ENCODE data around the gene CLCN7.

CLCN7 gene

DNA sequence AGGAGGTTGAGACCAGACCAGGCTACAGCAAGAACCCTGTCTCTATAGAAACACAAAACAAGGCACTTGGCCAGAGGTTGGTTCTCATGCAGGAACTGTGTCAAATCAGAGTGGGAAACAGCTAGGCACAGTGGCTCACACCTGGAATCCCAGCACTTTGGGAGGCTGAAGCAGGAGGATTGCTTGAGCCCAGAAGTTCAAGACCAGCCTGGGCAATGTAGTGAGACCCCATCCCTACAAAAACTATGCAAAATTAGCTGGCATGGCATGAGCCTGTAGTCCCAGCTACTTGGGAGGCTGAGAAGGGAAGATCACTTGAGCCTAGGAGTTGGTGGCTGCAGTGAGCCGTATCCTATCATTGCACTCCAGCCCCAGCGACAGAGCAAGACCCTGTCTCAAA is 62.0 kb downstream of the CLCN7 start:
- no peak overlapping the region for H3K4me3 ChIP-seq (ENCODE audit: low read depth, low read length)

DNA sequence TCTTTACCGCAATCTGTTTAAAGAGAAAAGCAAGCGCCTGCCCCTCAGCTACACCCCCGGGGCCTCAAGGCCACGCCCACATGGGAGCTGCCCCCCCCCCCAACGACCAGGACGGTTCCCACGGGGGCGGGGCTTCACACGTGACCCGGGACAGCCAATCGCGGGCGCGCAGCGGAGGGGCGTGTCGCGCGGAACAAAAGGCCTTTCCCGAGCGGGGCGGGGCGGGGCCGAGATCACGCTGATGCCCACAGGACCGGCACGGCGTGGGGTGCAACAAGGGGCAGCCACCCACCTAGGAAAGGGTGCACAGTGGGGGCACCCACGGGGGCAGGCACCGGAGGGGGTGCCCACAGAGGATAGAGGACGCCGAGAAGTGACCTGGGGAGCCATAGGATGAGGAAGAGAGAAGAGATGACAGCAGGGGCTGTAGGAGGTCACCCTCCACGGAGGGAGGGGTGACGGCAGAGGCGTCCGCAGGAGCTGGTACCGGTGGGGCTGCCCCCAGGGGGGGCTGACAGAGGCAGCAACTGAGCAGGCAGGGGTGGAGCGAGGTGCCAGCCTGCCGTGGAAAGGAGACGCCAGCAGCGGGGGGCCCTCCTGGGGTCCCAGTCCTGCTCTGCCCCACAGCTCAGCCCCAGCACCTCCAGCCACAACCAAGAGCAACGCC is 66.5 kb downstream of the CLCN7 start:
- peak overlapping the region; percentile 66 for H3K4me3 ChIP-seq (ENCODE audit: low read depth, low read length)
- peak; percentile 89 for DNase-seq (ENCODE audit: low read depth)
- TF ChIP-seq, protein P1, sequence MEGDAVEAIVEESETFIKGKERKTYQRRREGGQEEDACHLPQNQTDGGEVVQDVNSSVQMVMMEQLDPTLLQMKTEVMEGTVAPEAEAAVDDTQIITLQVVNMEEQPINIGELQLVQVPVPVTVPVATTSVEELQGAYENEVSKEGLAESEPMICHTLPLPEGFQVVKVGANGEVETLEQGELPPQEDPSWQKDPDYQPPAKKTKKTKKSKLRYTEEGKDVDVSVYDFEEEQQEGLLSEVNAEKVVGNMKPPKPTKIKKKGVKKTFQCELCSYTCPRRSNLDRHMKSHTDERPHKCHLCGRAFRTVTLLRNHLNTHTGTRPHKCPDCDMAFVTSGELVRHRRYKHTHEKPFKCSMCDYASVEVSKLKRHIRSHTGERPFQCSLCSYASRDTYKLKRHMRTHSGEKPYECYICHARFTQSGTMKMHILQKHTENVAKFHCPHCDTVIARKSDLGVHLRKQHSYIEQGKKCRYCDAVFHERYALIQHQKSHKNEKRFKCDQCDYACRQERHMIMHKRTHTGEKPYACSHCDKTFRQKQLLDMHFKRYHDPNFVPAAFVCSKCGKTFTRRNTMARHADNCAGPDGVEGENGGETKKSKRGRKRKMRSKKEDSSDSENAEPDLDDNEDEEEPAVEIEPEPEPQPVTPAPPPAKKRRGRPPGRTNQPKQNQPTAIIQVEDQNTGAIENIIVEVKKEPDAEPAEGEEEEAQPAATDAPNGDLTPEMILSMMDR (conservative IDR thresholded peaks at IDR 0.05; ENCODE audit: low read depth, low read length): no peak

More for the DNA sequence above, 62.0 kb downstream of the CLCN7 start:
- DNase-seq (ENCODE audit: low read depth): no peak
- TF ChIP-seq, protein P1 (conservative IDR thresholded peaks at IDR 0.05; ENCODE audit: low read depth, low read length): no peak

DNA sequence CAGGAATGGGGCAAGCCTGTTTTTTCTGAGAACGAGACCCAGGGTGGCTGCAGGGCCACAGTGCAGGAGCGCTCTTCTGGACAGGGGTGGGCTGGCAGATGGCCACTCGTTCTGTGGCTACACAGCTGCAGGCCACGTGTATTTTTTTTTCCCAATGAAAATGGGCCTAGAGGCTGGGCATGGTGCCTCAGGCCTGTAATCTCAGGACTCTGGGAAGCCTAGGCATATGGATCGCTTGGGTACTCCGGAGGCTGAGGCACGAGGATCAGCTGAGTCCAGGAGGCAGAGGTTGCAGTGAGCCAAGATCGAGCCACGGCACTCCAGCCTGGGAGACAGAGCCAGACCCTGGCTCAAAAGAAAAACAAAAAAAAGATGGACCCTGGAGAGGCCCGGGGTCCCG is 67.1 kb downstream of the CLCN7 start:
- peak overlapping the region; percentile 32 for H3K4me3 ChIP-seq (ENCODE audit: low read depth, low read length)
- TF ChIP-seq, protein P1 (conservative IDR thresholded peaks at IDR 0.05; ENCODE audit: low read depth, low read length): no peak
- DNase-seq (ENCODE audit: low read depth): peak; percentile 15

DNA sequence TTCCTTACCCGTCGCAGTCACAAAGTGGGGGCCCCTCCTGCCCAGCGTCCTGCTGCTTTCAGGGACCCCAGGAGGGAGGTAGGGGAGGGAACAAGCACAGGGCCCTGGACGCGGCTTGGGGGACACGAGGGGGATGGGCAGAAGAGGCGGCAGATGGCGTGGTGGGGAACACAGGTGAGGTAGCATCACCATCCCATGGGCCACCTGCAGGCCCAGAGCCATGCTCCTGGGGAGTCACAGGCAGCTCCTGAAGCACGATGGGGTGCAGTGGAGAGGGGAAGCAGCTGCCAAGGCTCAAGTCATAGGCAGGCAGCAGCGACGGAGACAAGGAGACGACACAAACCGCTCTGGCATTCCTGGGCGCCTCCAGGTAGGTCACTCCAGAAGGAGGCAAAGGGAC is 71.1 kb downstream of the CLCN7 start:
- H3K4me3 ChIP-seq (ENCODE audit: low read depth, low read length): no peak overlapping the region
- DNase-seq (ENCODE audit: low read depth): no peak
- TF ChIP-seq, protein P1 (conservative IDR thresholded peaks at IDR 0.05; ENCODE audit: low read depth, low read length): no peak

DNA sequence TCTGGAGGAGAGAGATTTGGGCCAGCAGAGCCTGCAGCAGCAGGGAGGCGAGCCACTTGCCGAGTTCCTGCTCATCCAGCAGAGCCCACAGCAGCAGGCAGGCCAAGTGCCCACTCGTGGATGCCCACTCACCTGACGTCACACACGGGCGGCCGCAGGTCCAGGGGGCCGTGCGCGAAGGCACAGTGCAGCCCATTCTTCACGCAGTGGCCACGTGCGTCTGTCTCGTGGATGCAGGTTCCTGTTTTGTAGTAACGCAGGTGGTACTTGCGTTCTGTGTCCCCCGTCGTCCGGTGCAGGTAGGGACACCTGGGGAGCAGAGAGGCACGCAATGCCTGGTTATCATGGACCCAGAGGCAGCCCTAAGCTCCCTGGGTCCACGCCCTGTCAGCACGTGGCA is 71.8 kb downstream of the CLCN7 start:
- no peak for DNase-seq (ENCODE audit: low read depth)
- TF ChIP-seq, protein P1 (conservative IDR thresholded peaks at IDR 0.05; ENCODE audit: low read depth, low read length): no peak
- no peak overlapping the region for H3K4me3 ChIP-seq (ENCODE audit: low read depth, low read length)

DNA sequence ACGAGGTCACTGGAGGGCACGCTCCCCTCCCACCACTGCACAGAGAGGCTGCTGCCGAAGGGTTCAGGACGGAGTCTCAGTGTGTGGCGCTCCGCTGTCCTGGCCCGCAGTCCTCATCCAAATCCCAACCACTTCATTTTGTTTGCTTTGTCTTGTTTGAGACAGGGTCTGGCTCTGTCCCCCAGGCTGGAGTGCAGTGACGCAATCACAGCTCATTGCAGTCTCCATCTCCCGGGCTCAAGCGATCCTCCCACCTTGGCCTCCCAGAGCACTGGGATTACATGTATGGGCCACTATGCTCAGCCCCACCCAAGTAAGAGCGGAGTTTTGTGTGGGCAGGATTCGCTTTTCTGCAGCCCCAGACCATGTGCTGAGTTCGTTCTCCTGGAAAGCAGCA is 73.1 kb downstream of the CLCN7 start:
- no peak overlapping the region for H3K4me3 ChIP-seq (ENCODE audit: low read depth, low read length)
- TF ChIP-seq, protein P1 (conservative IDR thresholded peaks at IDR 0.05; ENCODE audit: low read depth, low read length): no peak
- DNase-seq (ENCODE audit: low read depth): no peak

DNA sequence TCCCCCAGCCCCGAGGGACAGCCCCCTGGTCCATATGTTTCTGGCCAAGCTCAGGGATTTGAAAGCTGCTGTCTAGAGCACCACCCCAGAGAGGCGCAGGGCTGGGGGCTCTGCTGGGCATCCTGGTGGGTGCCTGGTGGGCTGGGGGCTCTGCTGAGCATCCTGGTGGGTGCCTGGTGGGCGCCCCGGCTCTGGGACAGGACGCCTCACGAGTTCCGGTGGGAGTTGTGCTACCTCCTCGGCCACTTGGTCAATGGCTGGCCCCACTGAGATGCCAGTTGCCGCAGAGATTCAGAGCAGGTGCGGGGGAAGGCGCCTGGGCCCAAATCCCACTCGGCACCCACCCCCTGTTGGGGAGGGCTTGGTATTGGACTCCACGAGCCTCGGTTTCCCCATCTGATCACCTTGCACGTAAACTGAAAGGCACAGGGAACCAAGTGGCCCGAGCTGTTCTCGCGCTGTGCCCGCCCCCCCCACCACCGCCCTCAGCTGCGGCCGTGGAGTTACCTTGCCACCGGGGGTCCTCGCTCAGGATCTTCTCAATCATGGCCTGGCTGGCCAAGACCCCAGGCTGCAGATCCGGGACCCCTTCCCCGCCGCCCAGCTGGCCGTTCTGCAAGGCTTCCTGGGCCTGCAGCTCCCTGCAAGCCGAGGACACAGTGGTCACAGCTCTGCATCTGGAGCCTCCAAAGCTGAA is 73.6 kb downstream of the CLCN7 start:
- TF ChIP-seq, protein P1 (conservative IDR thresholded peaks at IDR 0.05; ENCODE audit: low read depth, low read length): no peak
- H3K4me3 ChIP-seq (ENCODE audit: low read depth, low read length): no peak overlapping the region
- no peak for DNase-seq (ENCODE audit: low read depth)
